ENCODE measurements around the gene SYS1. TPM values are rescaled to one million over a fixed set of nuclear protein-coding genes. Genes with fewer than 3 reads are reported as not detected.
A peak's percentile ranks its signal among the peaks of the same experiment; 100 is the strongest.

SYS1 gene
- total and polyA plus RNA-seq, 2 of the 8 experiments (the other 6 are each of a cell fraction or from before 2014, with no cell fraction given): 19.6 to 50.8 TPM

GRCh38 chr20:45362804-45363610 is at the start of gene SYS1 (continued):
- TF ChIP-seq TAF1 (IDR thresholded peaks at IDR 0.05; ENCODE audit: low read depth, low read length) (peak; percentile 73), CBX8 (IDR thresholded peaks at IDR 0.05; ENCODE audit: borderline replicate concordance, low read depth, low read length) (no peak), SIN3A (conservative IDR thresholded peaks at IDR 0.05 in 1 of 2, IDR thresholded peaks at IDR 0.05 in 1 of 2; ENCODE audit: low read depth in 1 of 2, low read length in 2 of 2) (peak in 1 of 2 experiments; percentile 98; a peak in 3 of 4 replicates), BACH1 (IDR thresholded peaks at IDR 0.05; ENCODE audit: low read length) (no peak), SP4 (IDR thresholded peaks at IDR 0.05; ENCODE audit: low read length) (peak; percentile 57; the same call in 1 of the 2 replicates), POLR2AphosphoS5 (IDR thresholded peaks at IDR 0.05; ENCODE audit: low read depth, low read length) (no peak), JUND (IDR thresholded peaks at IDR 0.05; ENCODE audit: low read length) (peak; percentile 65), MAX (IDR thresholded peaks at IDR 0.05) (peak; percentile 77), HDAC2 (IDR thresholded peaks at IDR 0.05; ENCODE audit: borderline replicate concordance in 1 of 2, low read depth in 2 of 2, low read length in 2 of 2) (peak in 1 of 2 experiments; percentile 85; a peak in 1 of 4 replicates), CTBP2 (IDR thresholded peaks at IDR 0.05; ENCODE audit: borderline replicate concordance, insufficient read depth, insufficient read length, low read length) (no peak), CTCF (IDR thresholded peaks at IDR 0.05; ENCODE audit: control extremely low read depth in 1 of 3, insufficient read depth in 1 of 3, low read depth in 1 of 3, low read length in 3 of 3) (peak; percentile 70 to 91 (median 83)), EP300 (IDR thresholded peaks at IDR 0.05; ENCODE audit: borderline replicate concordance in 1 of 2, low read depth in 2 of 2, low read length in 2 of 2) (peak in 1 of 2 experiments; percentile 52; a peak in 1 of 3 replicates), CHD1 (IDR thresholded peaks at IDR 0.05; ENCODE audit: low read depth, low read length) (peak; percentile 67; the same call in 1 of the 2 replicates), USF2 (IDR thresholded peaks at IDR 0.05; ENCODE audit: low read length) (peak; percentile 26; the same call in 1 of the 2 replicates), TAF7 (optimal IDR thresholded peaks at IDR 0.05; ENCODE audit: borderline replicate concordance, low read depth, low read length) (no peak), RAD21 (IDR thresholded peaks at IDR 0.05 in 1 of 2, conservative IDR thresholded peaks at IDR 0.05 in 1 of 2; ENCODE audit: low read depth in 2 of 2, low read length in 2 of 2) (peak; percentile 82 to 83), SAP30 (IDR thresholded peaks at IDR 0.05; ENCODE audit: insufficient read depth, insufficient replicate concordance, low read length) (peak; percentile 92)

All from H1 (cell line).